ENCODE measurements around the gene HNRNPLL.
"Not testable (repeated sequence)": the region's sequence is repeated elsewhere in the genome, so short reads cannot be mapped to it uniquely, and the experiment has no call there.

Gene HNRNPLL

DNA sequence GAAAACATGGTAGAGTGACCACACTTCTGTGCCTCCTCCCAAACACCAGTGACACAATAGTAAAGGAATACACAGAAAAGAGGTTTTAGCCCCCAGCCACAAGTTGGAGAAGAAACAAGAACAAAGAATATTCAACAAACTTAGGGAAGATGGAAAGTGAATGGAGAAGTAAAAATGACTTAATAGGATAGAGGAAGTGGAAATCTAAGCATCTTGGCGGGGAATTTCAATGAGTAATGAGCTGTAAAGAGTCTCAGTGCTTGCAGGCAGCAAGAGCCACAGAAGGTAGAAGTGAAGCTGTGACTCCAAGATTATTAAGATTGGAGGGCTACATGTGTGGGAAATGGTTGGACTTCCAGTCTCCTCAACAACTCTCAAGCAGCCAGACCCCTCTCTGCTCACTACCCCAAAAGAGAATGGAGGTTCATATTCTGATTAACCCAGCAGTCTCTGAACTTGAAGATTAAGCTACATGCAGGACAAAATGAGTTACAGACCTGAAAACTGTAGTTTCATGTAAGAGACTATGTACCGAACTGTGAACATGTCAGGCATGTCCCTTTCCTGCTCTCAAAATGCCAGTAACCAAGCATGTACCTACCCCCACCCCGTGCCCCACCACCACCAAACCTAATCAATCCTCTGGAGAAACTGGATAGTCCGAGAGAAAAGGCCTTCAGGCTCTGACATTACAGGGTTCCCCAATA, 16.9 kb upstream of the HNRNPLL start:
- no peak for DNase-seq

DNA sequence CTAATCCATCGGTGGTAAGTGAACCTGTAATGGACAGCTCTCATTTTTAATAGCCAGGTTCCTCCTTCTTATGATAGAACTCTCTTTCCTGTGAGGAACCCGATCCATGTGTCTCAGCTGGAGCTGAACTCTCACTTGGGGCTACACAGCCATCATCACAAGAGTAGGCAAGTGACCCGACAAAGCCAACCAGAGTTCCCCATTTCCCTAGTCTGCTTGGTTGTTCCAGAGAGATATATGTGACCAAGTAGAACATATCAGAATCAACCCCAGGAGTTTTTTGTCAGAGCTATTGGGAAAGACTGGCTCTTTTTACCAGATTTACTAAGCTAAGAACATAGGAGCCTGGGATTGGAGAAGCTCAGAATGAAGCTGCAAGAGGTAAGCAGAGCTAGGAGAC, 14.6 kb upstream of the HNRNPLL start:
- no peak for DNase-seq

- no peak for DNase-seq
Measured at GRCh38 chr2:38615237-38615636, 12.5 kb upstream of the HNRNPLL start.

GRCh38 chr2:38613849-38614213, 11.1 kb upstream of the HNRNPLL start:
- DNase-seq = no peak

GRCh38 chr2:38613126-38613848, 10.6 kb upstream of the HNRNPLL start:
- no peak for DNase-seq

- DNase-seq = no peak
Measured at GRCh38 chr2:38610851-38611801, 8.4 kb upstream of the HNRNPLL start.

- DNase-seq = not testable (repeated sequence)
Measured at GRCh38 chr2:38609246-38609645, 6.5 kb upstream of the HNRNPLL start.

GRCh38 chr2:38608755-38609154, 6.0 kb upstream of the HNRNPLL start:
- DNase-seq = no peak

DNA sequence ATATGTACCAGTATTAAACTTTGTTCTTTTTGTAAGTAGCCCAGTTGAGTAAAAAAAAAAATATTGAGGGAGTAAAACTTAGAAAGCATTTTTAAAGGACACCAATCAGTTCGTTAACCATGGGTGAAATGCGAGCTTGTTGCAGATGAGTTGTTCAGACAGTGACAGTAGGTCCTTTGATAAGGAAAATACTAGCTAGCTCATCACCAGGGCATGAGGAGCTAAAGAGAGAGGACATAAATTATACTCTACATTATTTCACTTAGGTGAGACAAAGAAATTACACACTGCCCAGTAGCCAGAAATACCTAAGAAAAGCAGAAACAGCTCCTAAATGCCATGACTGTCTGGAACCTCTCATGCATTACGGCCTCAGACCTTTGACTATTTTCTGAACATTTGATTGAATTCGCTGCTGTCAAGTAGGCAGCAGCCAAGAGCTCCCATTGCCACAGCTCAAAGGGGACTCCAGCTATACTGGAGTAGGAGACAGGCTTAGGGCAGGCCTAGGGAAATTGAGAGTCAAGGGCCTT, 2.6 kb upstream of the HNRNPLL start:
- DNase-seq = no peak

GRCh38 chr2:38603402-38604290, 918 bp upstream of the HNRNPLL start:
- DNase-seq = peak; percentile 78

DNA sequence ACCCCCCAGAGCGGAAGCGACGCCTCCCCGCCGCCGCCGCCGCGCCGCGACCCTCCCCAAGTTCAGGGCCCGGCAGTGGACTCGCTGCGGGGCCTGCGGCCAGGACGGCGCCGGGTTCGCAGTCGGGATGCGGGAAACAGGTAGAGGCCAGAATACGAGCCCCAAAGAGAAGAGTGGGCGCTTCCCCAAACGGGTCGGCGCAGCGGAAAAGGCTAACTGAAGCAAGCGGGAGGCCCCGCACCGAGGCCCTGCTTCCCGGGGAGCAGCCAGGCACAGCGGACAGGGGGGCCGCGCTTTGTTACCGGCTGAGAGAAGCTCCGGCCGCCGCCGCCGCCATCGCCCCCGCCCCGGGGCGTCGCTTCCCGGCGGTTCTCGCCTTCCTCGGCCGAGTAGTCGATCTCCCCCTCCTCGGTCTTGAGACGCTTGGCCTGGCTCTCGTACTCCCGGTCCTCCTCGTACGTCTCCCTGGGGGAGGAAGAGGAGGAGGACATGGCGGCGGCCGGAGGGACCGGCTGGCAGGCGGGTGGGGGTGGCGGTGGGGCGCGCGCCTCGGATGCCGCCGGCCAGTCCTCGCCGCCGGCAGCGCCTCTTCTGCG, 494 bp downstream of the HNRNPLL start:
- peak; percentile 40 for DNase-seq

GRCh38 chr2:38601463-38602135, 1.1 kb downstream of the HNRNPLL start:
- DNase-seq = no peak

- DNase-seq = no peak
Measured at GRCh38 chr2:38600921-38601455, 1.7 kb downstream of the HNRNPLL start.

DNA sequence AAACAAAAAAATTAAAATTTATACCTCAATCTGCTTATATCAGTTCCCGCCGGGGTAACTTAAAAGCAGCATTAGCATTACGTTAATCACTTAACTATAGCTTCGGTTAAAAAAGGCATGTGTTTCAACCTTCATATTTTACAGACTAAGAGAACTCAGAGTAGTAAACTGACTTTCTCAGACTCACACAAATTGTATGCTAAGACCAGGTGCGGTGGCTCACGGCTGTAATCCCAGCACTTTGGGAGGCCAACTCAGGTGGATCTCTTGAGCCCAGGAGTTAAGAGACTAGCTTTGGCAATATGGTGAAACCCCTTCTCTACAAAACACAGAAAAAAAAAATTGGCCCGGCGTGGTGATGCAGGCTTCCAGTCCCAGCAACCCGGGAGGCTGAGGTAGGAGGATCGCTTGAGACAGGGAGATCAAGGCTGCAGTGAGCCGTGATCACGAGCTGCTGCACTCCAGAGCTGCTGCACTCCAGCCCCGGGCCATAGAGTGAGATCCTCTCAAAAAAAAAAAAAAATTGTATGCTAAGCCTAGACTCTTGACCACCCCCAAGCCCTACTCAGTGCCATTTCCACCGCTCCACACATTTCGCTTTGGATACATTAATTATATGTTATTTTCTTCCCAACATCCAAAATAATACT, 2.4 kb downstream of the HNRNPLL start:
- DNase-seq = no peak

DNA sequence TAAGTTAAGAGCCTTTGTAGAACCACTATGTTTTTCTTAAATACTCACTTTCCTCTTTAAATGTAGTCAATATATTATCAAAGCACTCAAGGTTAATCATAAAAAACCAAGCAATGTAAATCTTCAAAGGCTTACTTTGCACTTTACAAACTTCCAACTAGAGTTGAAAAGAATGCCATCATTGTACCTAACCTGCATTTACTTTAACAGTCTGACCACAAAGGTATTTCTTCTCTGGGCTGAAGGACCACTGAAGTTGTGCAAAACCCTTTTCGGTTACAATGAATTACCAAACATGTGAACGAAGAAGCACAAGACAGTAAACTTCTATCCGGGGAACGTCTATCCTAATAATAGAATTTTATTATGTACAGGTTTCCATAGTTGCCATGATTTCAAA, 3.0 kb downstream of the HNRNPLL start:
- DNase-seq = no peak

GRCh38 chr2:38598991-38599295, 3.8 kb downstream of the HNRNPLL start:
- no peak for DNase-seq

- no peak for DNase-seq
Measured at GRCh38 chr2:38598200-38598990, 4.3 kb downstream of the HNRNPLL start.

GRCh38 chr2:38597115-38597514, 5.6 kb downstream of the HNRNPLL start:
- DNase-seq = no peak

- no peak for DNase-seq
Measured at GRCh38 chr2:38596229-38596628, 6.5 kb downstream of the HNRNPLL start.

DNA sequence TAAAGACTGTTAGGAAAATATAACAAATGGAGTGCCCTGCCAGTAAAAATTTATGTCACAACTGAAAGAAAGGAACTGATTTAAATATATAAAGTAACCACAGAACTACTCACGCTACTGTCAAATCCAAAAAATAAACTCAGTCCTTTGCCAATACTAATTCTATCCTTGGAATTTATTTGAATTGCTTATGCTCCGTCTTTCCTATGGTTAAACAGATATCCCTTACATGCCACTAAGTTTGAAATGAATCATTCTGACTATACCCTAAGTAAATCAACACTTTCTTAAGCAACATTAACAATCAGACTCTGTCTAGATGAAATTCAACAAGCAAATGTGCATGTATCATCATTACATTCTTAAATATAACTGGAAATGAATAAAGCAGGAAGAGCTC, 9.8 kb downstream of the HNRNPLL start:
- DNase-seq = no peak

All from stimulated activated CD4-positive, alpha-beta T cell treated with anti-CD3 and anti-CD28 coated beads, Interleukin-12 subunit alpha, Interleukin-12 subunit beta, amount 100 ng/mL, for 4 hours (primary cell).